CD4-positive, alpha-beta T cell treated with Interleukin-4 for 1 hour (primary cell): ENCODE measurements around the gene PIAS1.
A peak's percentile ranks its signal among the peaks of the same experiment; 100 is the strongest.
"Not testable (repeated sequence)": the region's sequence is repeated elsewhere in the genome, so short reads cannot be mapped to it uniquely, and the experiment has no call there.

Experiments
- DNase-seq, 2 donors: peaks; one replicate each; pipeline ENCODE4 v3.0.0-alpha.2; 2020 to 2022

Gene PIAS1

GRCh38 chr15:68205954-68206539 lies 151.9 kb downstream of the PIAS1 start:
- peak; percentile 10 to 70 for DNase-seq

- DNase-seq: no peak
Measured at GRCh38 chr15:68206711-68207151, 152.6 kb downstream of the PIAS1 start.

GRCh38 chr15:68207176-68207935 lies 153.2 kb downstream of the PIAS1 start:
- DNase-seq: no peak

GRCh38 chr15:68208136-68208535 lies 154.0 kb downstream of the PIAS1 start:
- no peak for DNase-seq

- no peak for DNase-seq
Measured at GRCh38 chr15:68208636-68209240, 154.6 kb downstream of the PIAS1 start.

- no peak for DNase-seq
Measured at GRCh38 chr15:68209272-68209671, 155.2 kb downstream of the PIAS1 start.

GRCh38 chr15:68209735-68210408 lies 155.8 kb downstream of the PIAS1 start:
- peak in 1 of 2 donors; percentile 40 for DNase-seq

- no peak for DNase-seq
Measured at GRCh38 chr15:68210409-68210756, 156.3 kb downstream of the PIAS1 start.

- peak; percentile 43 to 46 for DNase-seq
Measured at GRCh38 chr15:68210821-68211655, 156.9 kb downstream of the PIAS1 start.

- DNase-seq: no peak
Measured at GRCh38 chr15:68211656-68212320, 157.7 kb downstream of the PIAS1 start.

GRCh38 chr15:68213491-68213845 lies 159.4 kb downstream of the PIAS1 start:
- DNase-seq: not testable (repeated sequence)

- DNase-seq: no peak
Measured at GRCh38 chr15:68213991-68214837, 160.1 kb downstream of the PIAS1 start.

- DNase-seq: no peak
Measured at GRCh38 chr15:68214838-68215254, 160.7 kb downstream of the PIAS1 start.

- no peak for DNase-seq
Measured at GRCh38 chr15:68217341-68217740, 163.2 kb downstream of the PIAS1 start.

GRCh38 chr15:68218331-68218730 lies 164.2 kb downstream of the PIAS1 start:
- DNase-seq: no peak

GRCh38 chr15:68218847-68219798 lies 165.0 kb downstream of the PIAS1 start:
- no peak for DNase-seq

GRCh38 chr15:68220489-68220888 lies 166.4 kb downstream of the PIAS1 start:
- DNase-seq: no peak

GRCh38 chr15:68220967-68221366 lies 166.9 kb downstream of the PIAS1 start:
- no peak for DNase-seq

GRCh38 chr15:68221530-68222431 lies 167.7 kb downstream of the PIAS1 start:
- peak in 1 of 2 donors; percentile 10 for DNase-seq
